Measurements from ENCODE around the gene VTI1A. TPM values are rescaled to one million over a fixed set of nuclear protein-coding genes. Genes with fewer than 3 reads are reported as not detected.

The VTI1A gene
- total RNA-seq, 3 donors from 2014 or later = 36.2 to 55.9 (median 44.4) TPM

GRCh38 chr10:112546474-112546873 lies 99.5 kb downstream of the VTI1A start:
- Histone ChIP-seq H3K4me1 (ENCODE audit: low read depth) (no peaks in the 10 kb centered on the region), H3K9me3 (no peaks in the 10 kb centered on the region), H3K36me3 (ENCODE audit: low read depth) (no peaks in the 10 kb centered on the region), H3K4me3 (no peak overlapping the region)
- no peak for ATAC-seq
- intact Hi-C loops (cut with DNase I, micrococcal nuclease) = no loop called here
- no peak for DNase-seq
- no peak for TF ChIP-seq CTCF (IDR thresholded peaks at IDR 0.05)

- ATAC-seq (no peak), DNase-seq (no peak)
- Histone ChIP-seq H3K36me3 (ENCODE audit: low read depth) (no peaks in the 10 kb centered on the region), H3K4me1 (ENCODE audit: low read depth) (no peaks in the 10 kb centered on the region), H3K9me3 (no peaks in the 10 kb centered on the region), H3K4me3 (no peak overlapping the region)
- no peak for TF ChIP-seq CTCF (IDR thresholded peaks at IDR 0.05)
- intact Hi-C loops (cut with DNase I, micrococcal nuclease) = no loop called here
Measured at GRCh38 chr10:112548535-112549276, 101.7 kb downstream of the VTI1A start.

- Histone ChIP-seq H3K4me3 (no peak overlapping the region), H3K9me3 (no peaks in the 10 kb centered on the region), H3K4me1 (ENCODE audit: low read depth) (no peaks in the 10 kb centered on the region), H3K36me3 (ENCODE audit: low read depth) (no peaks in the 10 kb centered on the region)
- DNase-seq = no peak
- intact Hi-C loops (cut with DNase I, micrococcal nuclease) = no loop called here
- no peak for TF ChIP-seq CTCF (IDR thresholded peaks at IDR 0.05)
- peak; percentile 81 for ATAC-seq
Measured at GRCh38 chr10:112552593-112553110, 105.6 kb downstream of the VTI1A start.

GRCh38 chr10:112553315-112553714 lies 106.3 kb downstream of the VTI1A start:
- Histone ChIP-seq H3K9me3 (no peaks in the 10 kb centered on the region), H3K4me1 (ENCODE audit: low read depth) (no peaks in the 10 kb centered on the region), H3K4me3 (no peak overlapping the region), H3K36me3 (ENCODE audit: low read depth) (no peaks in the 10 kb centered on the region)
- no peak for TF ChIP-seq CTCF (IDR thresholded peaks at IDR 0.05)
- ATAC-seq (no peak), DNase-seq (no peak)
- intact Hi-C loops (cut with DNase I, micrococcal nuclease) = no loop called here

- H3K36me3 ChIP-seq (ENCODE audit: low read depth) = no peaks in the 10 kb centered on the region
- ATAC-seq = no peak
- H3K9me3 ChIP-seq = no peaks in the 10 kb centered on the region
- intact Hi-C loops (cut with DNase I, micrococcal nuclease) = no loop called here
- no peak overlapping the region for H3K4me3 ChIP-seq
- no peak for TF ChIP-seq CTCF (IDR thresholded peaks at IDR 0.05)
- no peak for DNase-seq
- no peaks in the 10 kb centered on the region for H3K4me1 ChIP-seq (ENCODE audit: low read depth)
Measured at GRCh38 chr10:112554263-112554662, 107.2 kb downstream of the VTI1A start.
